Embryonic facial prominence (tissue), 1 donor: ENCODE data around the gene KCNS3.
A peak's percentile ranks its signal among the peaks of the same experiment; 100 is the strongest.

Source experiments
- DNase-seq: peaks from one replicate; pipeline ENCODE4 v3.0.0-alpha.2; 2016; ENCODE audit errors: extremely low spot score

Gene KCNS3, protein sequence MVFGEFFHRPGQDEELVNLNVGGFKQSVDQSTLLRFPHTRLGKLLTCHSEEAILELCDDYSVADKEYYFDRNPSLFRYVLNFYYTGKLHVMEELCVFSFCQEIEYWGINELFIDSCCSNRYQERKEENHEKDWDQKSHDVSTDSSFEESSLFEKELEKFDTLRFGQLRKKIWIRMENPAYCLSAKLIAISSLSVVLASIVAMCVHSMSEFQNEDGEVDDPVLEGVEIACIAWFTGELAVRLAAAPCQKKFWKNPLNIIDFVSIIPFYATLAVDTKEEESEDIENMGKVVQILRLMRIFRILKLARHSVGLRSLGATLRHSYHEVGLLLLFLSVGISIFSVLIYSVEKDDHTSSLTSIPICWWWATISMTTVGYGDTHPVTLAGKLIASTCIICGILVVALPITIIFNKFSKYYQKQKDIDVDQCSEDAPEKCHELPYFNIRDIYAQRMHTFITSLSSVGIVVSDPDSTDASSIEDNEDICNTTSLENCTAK

DNA sequence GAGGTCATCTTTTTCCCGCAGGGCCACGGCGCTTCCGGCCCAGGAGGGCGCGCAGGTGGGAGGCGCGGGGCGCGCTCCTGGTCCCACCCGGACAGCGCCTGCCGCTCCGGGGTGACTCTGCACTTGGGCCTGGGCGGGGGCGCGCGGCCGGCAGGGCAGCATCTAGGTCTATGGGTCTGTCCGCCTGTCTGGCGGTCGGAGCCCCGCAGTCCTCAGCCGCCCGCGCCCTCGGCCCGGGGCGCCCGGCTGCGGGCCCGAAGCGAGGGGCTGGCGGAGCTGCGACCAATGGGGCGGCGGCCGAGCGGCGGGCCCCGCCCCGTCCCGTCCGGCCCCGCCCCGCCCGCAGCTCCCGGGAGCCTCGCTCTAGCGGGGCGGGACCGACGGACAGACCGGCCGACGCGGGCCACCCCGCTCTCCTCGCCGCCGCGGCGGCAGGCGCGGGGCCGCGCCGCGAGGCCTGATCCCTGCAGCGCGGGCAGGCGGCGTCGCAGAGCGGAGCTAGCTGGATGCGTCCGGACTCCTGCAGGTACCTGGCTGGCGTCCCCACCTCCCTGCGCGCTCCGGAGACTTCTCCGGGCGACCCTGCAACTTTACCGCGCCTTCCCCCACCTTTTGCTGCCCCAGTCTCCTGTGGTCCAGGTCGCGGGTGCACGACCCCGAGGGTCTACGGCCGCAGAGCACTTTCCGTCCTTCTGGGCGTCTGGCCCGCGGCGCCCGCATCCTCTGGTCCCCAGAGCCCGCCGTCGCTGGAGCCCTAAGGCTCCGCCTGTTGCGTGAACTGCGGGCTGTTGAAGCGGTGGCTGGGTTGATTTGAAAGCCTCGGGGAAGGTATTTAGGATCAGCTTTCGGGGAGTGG, at the start of gene KCNS3:
KCNS3 (plus strand) TSS at position 387 of the 856 bp plus-strand sequence. CDS start 52,342 bp downstream, outside the sequence.
- DNase-seq, result no peak

DNA sequence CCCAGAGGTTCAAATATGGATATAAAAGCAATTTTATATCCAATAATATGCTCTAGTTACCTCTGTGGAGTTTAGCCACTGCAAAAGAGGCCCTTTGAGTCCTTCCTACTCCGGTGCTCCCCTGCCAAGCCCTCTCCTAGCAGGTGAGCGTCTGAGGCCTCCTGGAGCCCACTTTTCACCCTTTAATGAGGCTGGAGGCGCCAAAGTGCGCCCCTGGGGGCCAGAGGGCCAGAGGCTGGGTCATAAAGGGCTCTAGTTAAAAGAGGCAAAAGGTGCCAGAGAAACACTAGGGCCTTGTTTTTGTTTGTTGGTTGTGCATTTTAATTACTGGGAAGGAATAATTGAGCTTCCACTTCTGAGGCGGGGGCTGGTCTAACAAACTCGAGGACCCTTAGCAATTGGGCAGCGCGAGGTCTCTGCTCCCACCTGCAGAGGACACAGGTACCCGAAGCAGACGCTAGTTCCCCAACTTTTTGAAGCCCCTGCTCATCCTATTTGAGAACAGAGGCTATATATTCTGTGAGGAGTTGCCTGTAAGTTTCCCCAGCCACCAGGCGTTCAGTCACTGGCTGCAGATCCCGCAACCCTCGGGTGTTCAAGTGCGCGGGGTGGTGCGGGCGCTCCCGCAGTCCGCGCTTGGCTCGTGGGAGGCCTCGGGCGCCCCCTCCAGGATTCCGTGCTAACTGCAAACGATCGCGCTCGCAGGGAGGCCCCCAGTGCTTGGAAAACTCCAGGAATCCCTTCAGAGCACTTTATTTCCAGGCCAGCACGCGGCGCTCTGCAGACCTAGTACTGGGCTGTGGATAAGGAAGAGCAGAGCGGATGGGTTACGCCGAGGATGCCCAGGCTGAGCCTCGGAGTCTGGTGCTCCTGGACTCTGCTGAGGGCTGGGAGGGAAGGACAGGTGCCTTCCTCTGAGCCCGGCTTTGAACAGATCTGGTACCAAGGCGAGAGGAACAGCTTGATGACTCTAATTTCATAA, 48.1 kb upstream of the KCNS3 start:
- DNase-seq, result peak; percentile 29

DNA sequence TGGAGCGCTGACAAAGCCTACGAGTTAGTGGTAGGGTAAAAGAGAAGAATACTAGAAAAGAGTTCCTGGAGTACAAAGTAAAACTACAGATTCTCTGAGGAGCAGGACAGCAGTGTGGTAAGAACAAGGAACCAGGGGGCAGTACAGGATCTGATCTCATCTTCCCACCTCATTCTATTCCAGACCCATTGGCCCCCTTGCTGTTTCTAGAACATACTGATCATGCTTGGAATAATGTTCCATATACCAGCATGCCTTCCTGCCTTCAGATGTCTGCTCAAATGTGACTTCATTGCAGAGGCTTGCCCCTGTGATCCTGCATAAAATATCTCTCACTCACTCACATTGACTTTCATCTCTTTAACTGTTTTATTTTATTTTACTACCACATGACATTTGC, 43.0 kb upstream of the KCNS3 start:
- DNase-seq, result no peak

DNA sequence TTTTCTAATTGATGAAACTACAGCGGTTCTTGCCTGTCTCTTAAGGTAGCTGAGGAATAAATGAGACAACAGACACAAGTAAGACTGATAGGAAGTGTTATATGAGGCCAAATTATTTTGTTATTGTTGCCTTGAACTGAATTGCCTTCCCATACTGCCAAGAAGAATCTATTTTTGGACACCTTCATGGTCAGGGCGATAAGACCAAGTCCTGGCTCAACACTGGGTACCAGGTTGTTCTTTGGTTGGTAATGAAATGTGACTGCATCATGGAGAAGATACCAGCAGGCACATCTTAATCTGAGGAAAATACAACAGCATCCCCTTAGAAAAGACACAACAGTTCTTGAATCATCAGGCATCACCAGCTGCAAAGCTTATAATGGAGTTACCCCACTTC, 38.5 kb upstream of the KCNS3 start:
- DNase-seq, result no peak

DNA sequence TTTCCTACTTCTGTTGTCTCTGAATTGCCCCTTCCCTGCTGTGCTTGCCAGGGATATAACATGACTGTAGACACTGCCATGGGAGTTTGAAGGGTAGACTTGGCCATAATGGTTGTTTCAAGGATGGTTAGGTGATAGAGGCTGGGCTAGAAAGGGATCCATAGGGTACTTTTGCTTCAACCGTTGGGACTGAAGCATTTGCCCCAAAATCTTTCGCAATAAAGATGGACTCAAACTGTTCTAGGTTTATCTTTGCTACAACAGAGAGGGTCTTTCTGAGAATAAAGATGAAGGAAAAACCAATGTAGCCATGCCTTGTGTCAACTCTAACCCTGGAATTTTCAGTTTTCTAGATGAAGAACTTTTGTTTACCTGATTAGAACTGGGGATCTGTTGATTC, 35.0 kb upstream of the KCNS3 start:
- no peak for DNase-seq

DNA sequence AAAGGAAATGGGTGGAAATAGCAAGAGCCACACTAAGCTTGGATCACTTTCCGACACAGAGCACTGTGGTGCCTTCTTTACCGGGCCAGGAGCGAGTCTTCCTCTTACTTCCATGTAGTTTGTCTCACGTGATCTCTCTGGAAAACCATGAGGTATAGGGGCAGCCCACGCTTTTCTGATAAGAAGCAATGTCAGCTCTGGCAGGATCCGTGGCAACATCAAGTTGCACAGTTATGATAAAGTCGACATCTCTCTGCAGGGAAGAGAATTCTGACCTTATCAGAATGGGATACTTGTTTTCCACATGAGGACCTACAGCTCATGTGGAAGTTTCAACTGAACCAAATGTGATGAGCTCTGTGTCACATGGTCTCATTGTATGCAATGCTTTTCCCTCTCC, 32.7 kb upstream of the KCNS3 start:
- no peak for DNase-seq

DNA sequence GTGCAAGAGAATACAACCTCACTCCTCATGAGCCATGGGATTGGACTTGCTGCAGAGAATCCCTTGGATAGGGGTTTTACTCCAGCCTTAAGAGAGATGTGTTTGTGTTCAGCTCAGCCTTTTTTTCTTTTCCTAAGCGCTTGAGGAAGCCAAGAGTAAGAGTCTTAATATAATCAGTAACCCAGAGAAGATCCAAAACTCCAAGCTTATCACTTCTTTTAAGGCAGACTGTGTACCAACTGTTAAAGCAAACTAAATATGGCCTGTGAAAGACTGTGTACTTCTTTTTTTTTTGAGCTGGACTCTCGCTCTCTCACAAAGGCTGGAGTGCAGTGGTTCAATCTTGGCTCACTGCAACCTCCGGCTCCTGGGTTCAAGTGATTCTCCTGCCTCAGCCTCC, 31.8 kb upstream of the KCNS3 start:
- no peak for DNase-seq

DNA sequence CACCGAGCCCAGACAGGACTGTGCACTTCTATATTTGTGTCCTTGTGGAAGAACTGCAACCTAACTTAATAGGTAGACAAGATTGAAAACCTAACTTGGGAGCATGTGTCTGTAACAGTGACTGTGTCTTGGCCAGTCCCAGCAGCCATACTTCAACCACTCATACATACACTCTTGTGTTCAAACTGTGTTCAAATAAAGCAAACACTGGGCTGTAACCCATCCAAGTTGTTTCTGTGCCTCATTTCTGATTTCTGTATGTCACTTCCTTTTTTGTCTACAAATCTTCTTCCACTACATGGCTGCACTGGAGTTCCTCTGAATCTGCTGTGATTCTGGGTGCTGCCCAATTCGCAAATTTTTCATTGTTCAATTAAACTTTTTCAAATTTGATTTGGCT, 31.2 kb upstream of the KCNS3 start:
- no peak for DNase-seq

DNA sequence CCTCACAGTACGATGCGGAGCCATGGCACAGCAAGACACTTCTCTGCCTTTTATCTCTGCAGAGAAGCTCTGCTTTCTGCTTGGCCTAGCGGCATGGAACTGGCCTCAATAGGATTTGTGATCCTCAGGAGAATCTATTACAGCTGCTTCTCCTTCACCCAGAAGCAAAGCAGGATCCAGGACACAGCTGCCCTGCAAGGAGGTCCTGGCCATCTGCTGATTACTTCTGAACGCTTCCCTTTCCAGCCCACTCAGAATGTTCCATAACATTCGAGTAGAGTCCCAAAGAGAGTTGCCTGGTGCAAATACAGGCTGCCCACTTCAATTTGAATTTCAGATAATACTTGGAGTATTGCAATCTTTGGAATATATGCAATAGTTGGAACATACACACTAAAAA, 29.2 kb upstream of the KCNS3 start:
- no peak for DNase-seq

DNA sequence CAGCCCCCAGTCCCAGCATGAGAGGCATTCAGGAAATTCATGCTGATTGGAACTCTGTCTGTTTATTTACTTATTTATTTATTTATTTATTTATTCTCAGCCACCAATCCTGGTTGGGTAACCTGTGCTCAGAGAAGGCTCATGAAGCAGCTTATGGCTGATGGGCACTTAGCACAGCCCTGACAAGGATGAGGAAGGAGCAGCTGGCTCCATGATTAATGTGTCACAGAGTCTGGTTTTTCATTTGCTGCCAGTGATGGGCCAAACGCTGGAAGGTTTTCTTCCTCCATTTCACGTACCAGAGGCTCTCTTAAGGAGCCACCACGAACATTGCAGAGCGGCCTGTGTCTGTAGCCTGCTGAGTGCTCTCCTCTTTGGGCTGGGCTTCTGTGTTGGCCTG, 28.3 kb upstream of the KCNS3 start:
- no peak for DNase-seq

DNA sequence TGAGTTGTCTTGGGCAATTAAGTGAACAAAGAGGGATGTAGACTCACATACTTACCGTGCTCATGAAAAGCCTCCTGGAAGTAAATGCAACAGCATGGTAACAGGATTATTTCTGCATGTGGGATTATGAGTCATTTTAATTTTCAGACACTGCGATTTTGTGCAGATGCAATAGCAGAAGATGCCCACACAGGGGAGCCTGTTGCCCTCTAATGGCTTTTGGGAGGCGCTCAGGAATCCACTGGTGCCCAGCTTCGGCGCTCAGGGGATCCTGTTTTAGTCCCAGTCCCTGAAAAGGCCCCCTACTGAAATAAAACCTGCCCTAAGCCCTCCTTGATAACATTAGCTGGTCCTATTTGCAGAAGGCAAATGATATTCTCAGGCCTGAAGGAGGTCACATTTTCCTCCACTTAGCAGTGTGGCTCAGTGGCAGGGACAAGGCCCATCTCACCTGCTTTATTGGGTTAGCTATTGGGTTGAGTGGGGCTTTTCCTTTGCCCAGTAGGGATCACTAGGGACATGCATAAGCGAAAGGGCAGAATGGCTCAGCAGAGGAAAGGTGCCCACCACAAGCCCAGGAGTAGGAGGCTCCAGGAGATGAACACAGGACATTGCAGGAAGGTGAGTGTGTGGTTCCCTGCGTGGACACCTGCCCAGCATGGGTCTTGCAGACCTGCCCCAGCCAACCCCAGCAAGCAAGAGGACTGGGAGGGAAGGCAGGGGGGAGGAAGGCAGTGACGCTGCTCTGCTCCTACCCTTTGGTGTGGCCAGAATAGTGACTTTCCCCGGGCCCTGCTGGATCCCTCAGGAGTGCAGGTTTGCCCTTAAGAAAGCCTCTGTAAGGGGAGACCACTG, 26.5 kb upstream of the KCNS3 start:
- peak; percentile 44 for DNase-seq

DNA sequence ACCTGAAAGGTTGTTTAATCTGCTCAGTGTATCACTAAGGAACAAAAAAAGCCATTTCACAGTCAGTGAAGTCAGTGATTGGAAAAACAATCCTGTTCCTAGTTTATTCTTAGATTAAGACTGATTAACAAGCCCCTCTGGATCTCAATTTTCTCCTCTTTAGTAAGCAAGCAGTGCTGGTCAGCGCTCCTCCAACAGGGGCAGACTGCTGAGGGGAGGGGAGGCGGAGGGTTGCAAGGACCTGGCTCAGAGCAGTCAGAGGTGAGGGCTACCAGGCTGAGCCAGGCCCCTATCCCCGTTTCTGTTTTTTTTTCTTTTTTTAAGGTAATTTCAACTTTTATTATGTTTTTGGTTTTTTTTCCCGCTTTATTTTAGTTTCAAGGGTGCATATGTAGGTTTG, 24.7 kb upstream of the KCNS3 start:
- DNase-seq, result no peak

DNA sequence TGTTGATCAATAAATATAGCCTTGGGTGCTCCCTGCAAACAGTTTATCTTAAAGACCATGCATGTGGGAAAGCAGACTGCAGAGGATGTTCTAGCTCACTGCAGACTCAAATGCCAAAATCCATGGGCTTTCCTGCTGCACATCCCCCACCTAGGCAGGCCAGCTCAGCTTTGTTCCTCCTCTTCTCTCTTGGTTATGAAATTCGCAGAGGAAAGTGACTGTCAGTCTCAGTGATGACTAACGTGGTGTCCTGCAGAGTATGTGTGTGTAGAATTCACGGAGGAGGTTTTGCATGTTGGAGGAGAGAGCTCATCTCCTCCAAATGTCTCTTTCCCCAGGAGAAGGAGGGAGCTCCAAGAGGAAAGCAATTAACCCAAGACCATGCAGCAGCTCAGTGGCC, 21.4 kb upstream of the KCNS3 start:
- no peak for DNase-seq

DNA sequence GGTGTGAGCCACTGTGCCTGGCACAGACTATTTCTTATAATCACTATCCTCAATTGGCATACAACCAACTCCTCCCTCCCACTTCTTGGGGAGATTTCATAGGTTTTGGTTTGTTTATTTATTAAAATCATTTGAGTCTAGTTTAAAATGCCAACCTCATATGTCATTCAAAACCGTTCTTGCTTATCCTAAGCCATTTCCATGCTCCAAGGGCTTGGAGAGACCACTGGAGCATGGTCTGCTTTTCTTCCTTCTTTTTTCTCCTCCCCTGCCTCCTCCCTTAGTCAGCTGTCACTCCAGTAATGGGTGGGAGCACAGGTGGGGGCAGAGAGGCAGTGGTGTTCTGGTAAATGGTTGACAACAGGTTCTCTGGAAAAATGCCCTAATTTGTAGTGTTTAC, 20.4 kb upstream of the KCNS3 start:
- DNase-seq, result no peak

DNA sequence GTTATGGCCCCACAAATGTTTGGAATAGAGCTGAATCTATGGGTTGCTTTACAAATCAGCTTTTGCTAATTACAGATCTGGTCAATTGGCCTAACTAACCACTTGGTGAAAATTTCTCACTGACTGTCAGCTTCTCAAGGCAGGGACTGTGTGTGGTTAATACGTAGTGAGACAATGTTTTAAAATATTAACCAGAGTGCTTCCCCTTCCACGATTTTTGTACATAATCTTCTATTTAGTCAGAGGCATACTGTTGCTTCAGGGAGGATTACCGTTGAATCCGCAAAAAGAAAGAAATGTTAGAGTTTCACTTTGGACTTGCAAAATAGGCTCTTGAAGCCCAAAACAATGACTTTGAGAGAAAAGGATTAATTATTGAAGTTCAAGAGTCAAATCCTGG, 14.9 kb upstream of the KCNS3 start:
- no peak for DNase-seq

DNA sequence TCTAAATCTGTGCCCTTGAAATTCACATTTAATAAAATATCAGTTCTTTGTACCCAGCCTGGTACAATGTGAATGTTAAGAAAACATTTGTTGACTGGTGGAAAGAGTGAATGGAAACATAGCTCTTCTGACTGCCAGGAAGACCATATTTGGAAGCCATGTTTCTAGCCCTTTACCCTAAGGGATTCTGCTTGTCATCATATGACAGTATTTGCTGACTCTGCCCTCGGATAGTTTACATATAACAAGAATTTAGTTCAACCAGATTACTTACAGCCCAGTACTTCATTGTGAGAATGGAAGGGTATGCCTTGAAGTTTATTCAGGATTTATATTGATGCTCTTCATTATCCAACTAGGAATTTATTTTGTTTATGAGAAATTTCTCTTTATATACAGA, 13.8 kb upstream of the KCNS3 start:
- DNase-seq, result no peak

DNA sequence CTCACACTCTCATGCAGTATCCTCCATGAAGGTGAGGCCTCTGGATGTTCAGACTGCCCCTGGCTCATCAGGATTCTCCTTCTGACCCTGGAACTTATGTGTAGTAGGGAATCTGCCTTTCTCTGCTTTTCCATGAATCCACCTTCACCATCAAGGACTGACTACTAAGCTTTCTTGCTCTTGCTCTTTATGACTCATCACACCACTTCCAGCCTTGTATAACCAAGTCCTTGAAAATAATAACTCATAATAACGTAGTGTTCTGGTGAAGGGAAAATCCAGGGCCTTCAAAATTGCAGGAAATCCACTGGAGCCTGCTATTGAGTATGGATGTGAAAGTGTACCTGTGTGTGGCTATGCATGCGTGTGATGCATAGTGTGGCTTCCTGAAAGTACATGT, 11.3 kb upstream of the KCNS3 start:
- DNase-seq, result no peak

DNA sequence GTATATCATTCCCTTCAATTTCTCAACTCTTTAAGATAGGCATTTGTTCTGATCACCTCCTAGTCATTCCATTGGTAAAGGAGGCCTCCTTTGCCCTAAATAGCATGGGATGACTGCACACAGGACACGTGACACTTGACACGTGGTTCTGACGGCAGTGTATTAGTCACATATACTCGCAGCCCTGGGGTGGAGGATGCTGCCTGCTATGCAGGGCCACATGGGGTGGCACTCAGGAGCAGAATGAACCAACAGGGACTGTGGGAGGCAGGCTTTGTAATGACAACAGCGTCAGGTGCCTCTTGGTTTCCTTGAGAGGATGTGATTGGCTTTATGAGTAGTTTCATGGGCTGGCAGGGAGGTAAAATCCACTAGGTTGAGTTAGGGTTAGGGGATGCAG, 9.3 kb upstream of the KCNS3 start:
- DNase-seq, result no peak

DNA sequence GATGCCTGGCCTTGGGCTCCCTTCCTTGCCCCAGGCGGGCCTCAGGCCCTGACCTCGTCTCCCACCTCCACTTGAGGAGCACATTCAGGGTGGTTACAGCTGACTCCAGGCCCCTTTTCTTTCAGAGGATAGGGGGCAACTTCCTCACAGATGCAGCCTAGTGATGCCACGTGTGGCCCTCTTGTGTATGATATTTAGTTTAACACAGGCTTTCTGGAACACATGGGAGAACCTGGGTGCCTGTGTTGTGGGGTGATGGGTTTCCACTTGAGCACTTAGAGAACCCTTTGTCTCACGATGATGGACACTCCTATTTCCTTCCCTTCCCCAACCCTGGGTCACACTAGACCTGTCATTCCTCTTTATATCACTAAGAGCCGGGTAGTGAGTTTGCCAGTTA, 6.8 kb upstream of the KCNS3 start:
- no peak for DNase-seq

DNA sequence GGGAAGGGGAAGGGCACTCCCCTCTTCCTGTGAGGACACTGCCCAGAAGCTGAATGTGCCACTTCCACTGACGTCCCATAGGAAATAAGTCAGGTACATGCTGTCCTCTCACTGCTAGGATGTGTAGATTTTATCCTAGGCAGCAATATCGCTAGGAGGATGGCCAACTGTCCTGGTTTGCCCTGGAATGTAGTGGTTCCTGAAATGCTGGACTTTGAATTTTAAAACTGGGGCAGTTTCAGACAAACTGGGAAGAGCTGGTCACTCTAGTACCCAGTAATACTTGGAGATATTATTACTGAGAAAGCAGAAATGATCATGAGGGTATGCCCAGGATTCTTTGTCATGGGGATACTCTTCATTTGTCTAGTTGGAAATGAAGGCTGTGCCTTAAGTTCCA, 5.4 kb upstream of the KCNS3 start:
- no peak for DNase-seq

DNA sequence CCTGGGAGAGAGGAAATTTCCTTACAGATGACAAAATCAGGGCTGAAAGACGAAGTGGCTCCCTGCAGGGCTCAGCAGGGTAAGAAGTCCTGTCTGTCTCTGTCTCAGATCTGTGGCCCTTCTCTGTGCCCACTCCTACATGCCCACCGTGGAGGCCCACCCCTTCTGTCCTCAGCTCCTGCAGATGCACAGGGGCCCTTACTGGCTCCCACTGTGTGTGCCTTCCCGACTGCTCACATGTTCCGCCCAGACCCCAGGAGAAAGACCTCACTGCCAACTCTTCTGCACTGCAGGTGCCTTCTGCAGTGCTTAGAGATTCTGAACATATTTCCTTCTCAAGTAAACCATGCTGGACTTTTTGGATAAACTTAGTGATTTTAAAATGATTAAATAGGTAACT, 1.9 kb upstream of the KCNS3 start:
- DNase-seq, result no peak
